ENCODE data around the gene ST6GAL2.

Gene ST6GAL2

GRCh38 chr2:106825161-106825560, 60.8 kb downstream of the ST6GAL2 start:
- no peak for DNase-seq

GRCh38 chr2:106816974-106817373, 69.0 kb downstream of the ST6GAL2 start:
- no peak for DNase-seq

GRCh38 chr2:106812841-106813240, 73.1 kb downstream of the ST6GAL2 start:
- no peak for DNase-seq

GRCh38 chr2:106812383-106812782, 73.6 kb downstream of the ST6GAL2 start:
- no peak for DNase-seq

GRCh38 chr2:106805716-106806115, 80.3 kb downstream of the ST6GAL2 start:
- DNase-seq: no peak

- no peak for DNase-seq
Measured at GRCh38 chr2:106804161-106804560, 81.8 kb downstream of the ST6GAL2 start.

GRCh38 chr2:106800976-106801655, 84.9 kb downstream of the ST6GAL2 start:
- no peak for DNase-seq

- DNase-seq: no peak
Measured at GRCh38 chr2:106800180-106800579, 85.8 kb downstream of the ST6GAL2 start.

GRCh38 chr2:106798826-106799552, 87.0 kb downstream of the ST6GAL2 start:
- no peak for DNase-seq

GRCh38 chr2:106797494-106797893, 88.5 kb downstream of the ST6GAL2 start:
- no peak for DNase-seq

- no peak for DNase-seq
Measured at GRCh38 chr2:106792671-106793070, 93.3 kb downstream of the ST6GAL2 start.

- no peak for DNase-seq
Measured at GRCh38 chr2:106789185-106789584, 96.8 kb downstream of the ST6GAL2 start.

GRCh38 chr2:106782681-106783080, 103.3 kb downstream of the ST6GAL2 start:
- no peak for DNase-seq

GRCh38 chr2:106781196-106781595, 104.8 kb downstream of the ST6GAL2 start:
- no peak for DNase-seq

GRCh38 chr2:106771811-106772210, 114.2 kb downstream of the ST6GAL2 start:
- no peak for DNase-seq

GRCh38 chr2:106770986-106771385, 115.0 kb downstream of the ST6GAL2 start:
- DNase-seq: no peak

- DNase-seq: no peak
Measured at GRCh38 chr2:106764614-106765013, 121.4 kb downstream of the ST6GAL2 start.

- DNase-seq: no peak
Measured at GRCh38 chr2:106759966-106760365, 126.0 kb downstream of the ST6GAL2 start.

GRCh38 chr2:106758901-106759497, 127.0 kb downstream of the ST6GAL2 start:
- no peak for DNase-seq

Measured in T-helper 9 cell (primary cell).